H1 (cell line): ENCODE measurements around the gene STAT4. TPM values are rescaled to one million over a fixed set of nuclear protein-coding genes. Genes with fewer than 3 reads are reported as not detected.
A peak's percentile ranks its signal among the peaks of the same experiment; 100 is the strongest.

Experiments used
- CTCF ChIA-PET: fragments of 300-600 bp; sonication (Branson Sonifier 250); formaldehyde crosslinking; loops from one replicate; lab custom pipeline; 2021; ENCODE audit not compliant: partially characterized antibody; lab: Charles Lee
- POLR2A ChIA-PET: fragments of 300-600 bp; sonication (Branson Sonifier 250); formaldehyde crosslinking; loops from one replicate; lab custom pipeline; 2021; ENCODE audit warnings: inconsistent platforms; ENCODE audit not compliant: partially characterized antibody; lab: Charles Lee
- DNase-seq, 2 experiments: peaks; one replicate each; pipeline versions ENCODE4 v3.0.0 to v3.0.0-alpha.2; 2010 to 2022; ENCODE audit warnings: low spot score in 2 of 2, low read depth in 1 of 2, mixed read lengths in 1 of 2
- FAIRE-seq: peaks from 2 replicates; lab custom pipeline; 2011; peaks lifted over from hg19 to GRCh38; lab: Jason Lieb, UNC
- H2AFZ ChIP-seq: 2 replicates; pipeline ENCODE4 v1.8.1; 2012; ENCODE audit warnings: low read length, inconsistent platforms
- H2AK5ac ChIP-seq: 2 replicates; pipeline ENCODE4 v1.6.1; 2013; ENCODE audit warnings: low read depth, low read length
- H2BK120ac ChIP-seq: replicated peaks from 2 replicates; pipeline ENCODE3; 2013; ENCODE audit warnings: low read depth, low read length, inconsistent platforms
- H2BK12ac ChIP-seq: 2 replicates; pipeline ENCODE4 v1.6.1; 2013; ENCODE audit warnings: low read depth, low read length
- H2BK15ac ChIP-seq: 2 replicates; pipeline ENCODE4 v1.6.1; 2013; ENCODE audit warnings: low read length
- H2BK20ac ChIP-seq: 2 replicates; pipeline ENCODE4 v1.6.1; 2013; ENCODE audit warnings: low read length
- H2BK5ac ChIP-seq: 2 replicates; pipeline ENCODE4 v1.6.1; 2013; ENCODE audit warnings: low read depth, low read length
- H3K14ac ChIP-seq: 2 replicates; pipeline ENCODE4 v1.6.1; 2013; ENCODE audit warnings: inconsistent platforms; ENCODE audit not compliant: insufficient read length
- H3K18ac ChIP-seq: 2 replicates; pipeline ENCODE4 v1.6.1; 2013; ENCODE audit warnings: low read length; ENCODE audit errors: extremely low read depth
- H3K23ac ChIP-seq: 2 replicates; pipeline ENCODE4 v1.6.1; 2013; ENCODE audit warnings: inconsistent platforms; ENCODE audit not compliant: insufficient read length
- H3K23me2 ChIP-seq: 2 replicates; pipeline ENCODE4 v1.6.1; 2013; ENCODE audit warnings: low read depth, low read length
- H3K27ac ChIP-seq: 2 replicates; pipeline ENCODE4 v1.6.1; 2011; ENCODE audit warnings: low read depth, low read length, inconsistent platforms
- H3K27me3 ChIP-seq, 4 experiments: replicated peaks in 1 of 4; 1 replicate in 1 of 4; 2 replicates in 3 of 4; pipeline versions ENCODE4 v1.6.1 to v1.8.1; 2011 to 2013; ENCODE audit warnings: low read length in 3 of 4, mild to moderate bottlenecking in 3 of 4, inconsistent platforms in 2 of 4, mixed read lengths in 2 of 4, moderate library complexity in 1 of 4; ENCODE audit not compliant: control insufficient read depth in 3 of 4, insufficient read depth in 3 of 4; ENCODE audit errors: extremely low read depth in 1 of 4
- H3K36me3 ChIP-seq, 4 experiments: 2 replicates each; pipeline versions ENCODE4 v1.6.1 to v1.8.1; 2011 to 2013; ENCODE audit warnings: mild to moderate bottlenecking in 4 of 4, low read length in 3 of 4, moderate library complexity in 2 of 4, control low read depth in 1 of 4, inconsistent platforms in 1 of 4; ENCODE audit not compliant: insufficient read depth in 4 of 4, control insufficient read depth in 2 of 4
- H3K4ac ChIP-seq: replicated peaks from 2 replicates; pipeline ENCODE3; 2013; ENCODE audit warnings: low read length, low read depth, mixed read lengths, inconsistent platforms; ENCODE audit not compliant: insufficient read length
- H3K4me1 ChIP-seq, 4 experiments: replicated peaks in 1 of 4; 1 replicate in 1 of 4; 2 replicates in 3 of 4; pipeline versions ENCODE4 v1.6.1 to v1.8.1; 2011 to 2013; ENCODE audit warnings: low read length in 3 of 4, inconsistent platforms in 2 of 4, mixed read lengths in 1 of 4; ENCODE audit not compliant: insufficient read depth in 4 of 4, control insufficient read depth in 3 of 4
- H3K4me2 ChIP-seq, 2 experiments: 2 replicates each; pipeline versions ENCODE4 v1.6.1 to v1.8.1; 2011 to 2013; ENCODE audit warnings: low read depth in 2 of 2, low read length in 2 of 2, control low read depth in 1 of 2, inconsistent platforms in 1 of 2, mild to moderate bottlenecking in 1 of 2; ENCODE audit not compliant: insufficient read depth in 1 of 2
- H3K4me3 ChIP-seq, 4 experiments: fragments of 200-600, 300-600 bp in 1 of 4; sonication (generic), shearing (Covaris generic), sonication (Bioruptor Twin) in 1 of 4; 2 replicates each; pipeline versions ENCODE4 v1.5.1 to v1.8.1; 2011 to 2016; ENCODE audit warnings: low read length in 4 of 4, low read depth in 3 of 4, control low read depth in 2 of 4, inconsistent platforms in 2 of 4, mild to moderate bottlenecking in 2 of 4, mixed read lengths in 1 of 4, moderate library complexity in 1 of 4; ENCODE audit not compliant: insufficient read depth in 2 of 4; ENCODE audit errors: extremely low read depth in 1 of 4
- H3K56ac ChIP-seq: replicated peaks from 2 replicates; pipeline ENCODE3; 2013; ENCODE audit warnings: low read depth, mild to moderate bottlenecking, mixed read lengths, low read length, inconsistent platforms; ENCODE audit not compliant: insufficient read length
- H3K79me1 ChIP-seq: 2 replicates; pipeline ENCODE4 v1.6.1; 2013; ENCODE audit warnings: low read depth, low read length, control low read depth
- H3K79me2 ChIP-seq, 2 experiments: 2 replicates each; pipeline versions ENCODE4 v1.6.1 to v1.8.1; 2012 to 2013; ENCODE audit warnings: low read length in 2 of 2, mild to moderate bottlenecking in 2 of 2, inconsistent platforms in 1 of 2; ENCODE audit not compliant: insufficient read depth in 2 of 2, control insufficient read depth in 1 of 2
- H3K9ac ChIP-seq, 4 experiments: replicated peaks in 1 of 4; 1 replicate in 1 of 4; 2 replicates in 3 of 4; pipeline versions ENCODE4 v1.6.1 to v1.8.1; 2011 to 2013; ENCODE audit warnings: low read depth in 3 of 4, low read length in 3 of 4, control low read depth in 2 of 4, mild to moderate bottlenecking in 2 of 4, moderate library complexity in 2 of 4, inconsistent platforms in 1 of 4; ENCODE audit errors: extremely low read depth in 1 of 4
- H3K9me3 ChIP-seq, 2 experiments: 2 replicates each; pipeline versions ENCODE4 v1.6.1 to v1.8.1; 2012 to 2013; ENCODE audit warnings: mild to moderate bottlenecking in 2 of 2, moderate library complexity in 2 of 2, control low read depth in 1 of 2, inconsistent platforms in 1 of 2, low read depth in 1 of 2, low read length in 1 of 2, mixed read lengths in 1 of 2; ENCODE audit not compliant: insufficient read depth in 2 of 2
- H4K20me1 ChIP-seq, 2 experiments: replicated peaks in 1 of 2; 2 replicates each; pipeline versions ENCODE3 to v1.8.1; 2011 to 2013; ENCODE audit warnings: inconsistent platforms in 2 of 2, low read length in 2 of 2, mild to moderate bottlenecking in 1 of 2; ENCODE audit not compliant: insufficient read depth in 2 of 2, control insufficient read depth in 1 of 2
- H4K5ac ChIP-seq: 2 replicates; pipeline ENCODE4 v1.6.1; 2013; ENCODE audit warnings: low read length, low read depth, mixed read lengths, inconsistent platforms; ENCODE audit not compliant: insufficient read length
- H4K8ac ChIP-seq: 2 replicates; pipeline ENCODE4 v1.8.0; 2013; ENCODE audit warnings: mild to moderate bottlenecking, moderate library complexity, low read length, inconsistent platforms; ENCODE audit not compliant: insufficient read depth; ENCODE audit errors: extremely low read depth
- H4K91ac ChIP-seq: replicated peaks from 2 replicates; pipeline ENCODE3; 2013; ENCODE audit warnings: low read length, mixed read lengths, inconsistent platforms; ENCODE audit not compliant: insufficient read length
- EZH2 ChIP-seq: fragments of 200-600 bp; sonication (generic); IDR thresholded peaks from 2 replicates; pipeline ENCODE4 v1.7.1; 2012; ENCODE audit warnings: low read depth, mild to moderate bottlenecking, moderate library complexity, low read length, inconsistent platforms; ENCODE audit not compliant: severe bottlenecking
- SUZ12 ChIP-seq: fragments of 200-600 bp; sonication (generic); IDR thresholded peaks from 2 replicates; pipeline ENCODE4 v1.6.1; 2012; ENCODE audit warnings: mild to moderate bottlenecking, inconsistent platforms, low read length, moderate library complexity, mixed read lengths
- TCF12 ChIP-seq: IDR thresholded peaks from 2 replicates; pipeline ENCODE4 v1.6.1; 2011; ENCODE audit warnings: low read depth, mild to moderate bottlenecking, low read length
- WGBS, 2 experiments: shearing (Covaris generic) in 1 of 2; methylation state at CpG; one replicate each; pipeline versions ENCODE4 v1.1.6 to v1.1.7; 2013 to 2015; ENCODE audit warnings: low lambda C conversion rate in 2 of 2, mixed read lengths in 2 of 2, inconsistent platforms in 1 of 2, low coverage in 1 of 2, missing lambda C conversion rate in 1 of 2; ENCODE audit not compliant: insufficient replicate concordance in 2 of 2, insufficient coverage in 1 of 2, insufficient read length in 1 of 2; ENCODE audit errors: extremely low coverage in 1 of 2, missing lambda C conversion rate in 1 of 2; 5-methylcytosine and 5-hydroxymethylcytosine counted together
- polyA plus RNA-seq, 7 experiments: library from polyadenylated mRNA; depleted of rRNA in 3 of 7; stranded (reverse) in 5 of 7; unstranded in 2 of 7; fragments of >200 nt in 5 of 7; fragments of 200-250 nt in 2 of 7; gene quantifications; 1 replicate in 5 of 7; 2 replicates in 1 of 7; 4 replicates in 1 of 7; pipeline versions ENCODE4 v1.2.1 to v1.2.3, GENCODE V29; 2011 to 2013; ENCODE audit warnings: missing spikeins in 2 of 7, mixed read lengths in 2 of 7
- total RNA-seq: library from RNA; stranded (reverse); fragmentation: NEBNext Ultra II Directional; extraction: Animal tissue kit (Norgen Biotek cat#: 25700); gene quantifications from 2 replicates; pipeline ENCODE4 v1.2.1, GENCODE V29; 2021

Gene STAT4
- total and polyA plus RNA-seq, 2 of the 8 experiments (the other 6 are each of a cell fraction or from before 2014, with no cell fraction given): 0.36 to 0.63 TPM

- Histone ChIP-seq H3K14ac (no peak overlapping the region), H3K18ac (no peak overlapping the region), H3K4me3 (peak overlapping the region; percentile 57 to 71 (median 63)), H3K4me1 (peaks cover 0 to 4% (median 2%) of the 10 kb centered on the region in 4 experiments; a peak in 4 of 7 replicates), H3K9me3 (no peaks in the 10 kb centered on the region), H3K36me3 (no peaks in the 10 kb centered on the region), H3K27ac (no peak overlapping the region), H3K23me2 (peaks cover 11% of the 10 kb centered on the region), H3K4me2 (peak overlapping the region; percentile 86), H4K5ac (no peak overlapping the region), H3K27me3 (peaks cover 0 to 7% (median 4%) of the 10 kb centered on the region in 4 experiments; a peak in 2 of 7 replicates), H2BK120ac (no peak overlapping the region), H3K4ac (no peak overlapping the region), H2BK5ac (no peak overlapping the region), H4K91ac (no peak overlapping the region), H3K79me1 (no peaks in the 10 kb centered on the region), H2AFZ (peak overlapping the region; percentile 97), H2BK20ac (no peak overlapping the region), H4K20me1 (no peaks in the 10 kb centered on the region), H2BK12ac (no peak overlapping the region), H3K79me2 (no peaks in the 10 kb centered on the region), H3K56ac (no peak overlapping the region), H3K23ac (no peak overlapping the region), H3K9ac (no peak overlapping the region), H2BK15ac (no peak overlapping the region), H2AK5ac (no peak overlapping the region), H4K8ac (no peak overlapping the region)
- CTCF ChIA-PET: interaction anchor here (0.8 to 3.2 kb wide), 4 partner anchors 9 to 97 kb away, joined by 3 to 27 read pairs (median 4); no protein-coding TSS in a partner anchor
- POLR2A ChIA-PET: no interaction called here
- FAIRE-seq: no peak
- no peak for DNase-seq
- TF ChIP-seq EZH2 (no peak), SUZ12 (0 out of 2 replicates have a peak, but pooled peaks have one; percentile 27), TCF12 (no peak)
- 15% methylated on average over 10 of the region's 10 CpGs; no CpG with 5 or more reads in 1 of the 2 experiments for WGBS, 2 experiments
Observed at GRCh38 chr2:191150230-191150599, 579 bp downstream of the STAT4 start.
